HG03103 (cell line): ENCODE data around the gene VPS37C.
"Not testable (repeated sequence)": the region's sequence is repeated elsewhere in the genome, so short reads cannot be mapped to it uniquely, and the experiment has no call there.

ENCODE experiments used
- ATAC-seq: cut with Tn5 transposase; IDR thresholded peaks from one replicate; pipeline ENCODE4 v1.9.1; 2021; ENCODE audit warnings: low read depth; ENCODE audit not compliant: unreplicated experiment

VPS37C gene

DNA sequence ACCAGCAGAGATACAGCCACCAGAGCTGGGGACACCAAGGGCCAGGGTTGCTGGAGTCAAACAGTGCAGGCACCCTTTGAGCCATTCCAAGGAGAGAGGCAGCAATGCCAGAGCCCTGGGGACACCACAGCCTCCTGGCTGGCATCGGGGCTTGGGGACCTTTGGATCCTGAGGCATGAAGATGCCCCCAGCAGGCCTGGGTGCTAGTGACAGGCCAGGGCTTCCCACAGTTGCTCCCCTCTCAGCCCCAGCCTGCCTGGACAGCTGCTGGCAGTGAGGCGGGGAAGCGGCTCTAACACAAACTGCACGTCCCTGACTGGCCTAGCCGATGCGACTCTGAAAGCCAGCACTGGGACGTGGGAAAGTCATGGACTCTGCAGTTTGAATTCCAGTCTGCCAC is 56.3 kb downstream of the VPS37C start:
- ATAC-seq, result no peak

DNA sequence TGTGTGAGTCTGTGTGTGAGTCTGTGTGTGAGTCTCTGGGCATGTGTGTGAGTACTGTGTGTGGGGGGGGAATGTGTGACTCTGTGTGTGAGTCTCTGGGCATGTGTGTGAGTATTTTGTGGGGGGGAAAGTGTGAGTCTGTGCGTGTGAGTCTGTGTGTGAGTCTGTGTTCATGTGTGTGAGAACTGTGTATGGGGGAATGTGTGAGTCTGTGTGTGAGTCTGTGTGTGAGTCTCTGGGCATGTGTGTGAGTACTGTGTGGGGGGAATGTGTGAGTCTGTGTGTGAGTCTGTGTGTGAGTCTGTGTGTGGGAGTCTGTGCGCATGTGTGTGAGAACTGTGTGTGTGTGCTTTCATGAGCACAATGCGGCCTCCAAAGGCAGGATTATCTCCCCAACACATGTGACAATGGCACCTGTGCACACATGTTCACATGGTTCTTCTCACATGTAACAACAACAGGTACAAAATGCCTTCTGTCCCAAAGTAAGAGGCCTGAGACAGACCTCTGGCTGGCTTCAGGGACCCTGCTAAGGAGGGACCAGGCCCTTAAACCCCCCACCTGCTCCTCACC is 57.3 kb downstream of the VPS37C start:
- no peak for ATAC-seq

DNA sequence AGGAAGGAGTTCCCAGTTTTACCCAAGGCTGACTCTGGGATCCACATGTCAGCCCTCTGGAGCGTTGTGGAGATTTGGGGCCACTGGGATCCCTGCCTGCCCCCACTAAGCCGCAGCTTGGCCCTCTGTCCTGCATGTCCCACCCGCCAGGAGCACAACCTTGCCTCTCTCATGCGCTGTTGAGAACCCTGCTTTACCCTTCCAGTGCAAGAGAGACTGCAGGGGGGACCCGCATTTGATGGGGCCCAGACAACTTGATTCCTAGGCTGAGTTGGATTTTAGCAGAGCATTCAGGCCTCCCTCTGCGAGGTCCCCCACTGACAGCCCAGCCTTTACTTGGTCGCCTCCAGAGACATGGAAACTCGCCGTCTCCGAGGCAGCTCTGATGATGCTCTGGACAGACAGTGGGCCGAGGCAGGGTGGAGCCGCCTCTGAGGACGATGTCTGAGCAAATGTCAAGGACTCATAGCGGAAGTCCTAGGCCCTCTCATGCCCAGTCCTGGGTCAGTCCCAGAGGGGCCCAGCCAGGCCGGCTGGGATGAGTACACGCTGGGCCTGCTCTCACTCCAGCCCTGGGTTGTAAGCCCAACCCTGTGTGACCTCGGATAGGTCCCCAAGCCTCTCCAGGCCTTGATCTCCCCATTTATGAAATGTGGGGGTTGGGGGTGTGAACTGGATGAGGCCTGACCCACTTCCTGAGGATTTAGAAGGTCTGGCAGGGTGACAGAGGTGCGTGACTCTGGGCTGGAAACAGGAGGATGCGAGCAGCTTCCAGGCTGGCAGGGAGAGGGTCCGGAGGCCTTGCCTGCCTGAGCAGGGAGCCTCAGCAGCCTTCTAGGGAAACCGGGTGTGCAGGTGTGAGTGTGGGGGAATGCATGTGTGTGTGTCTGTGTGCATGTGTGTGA is 58.3 kb downstream of the VPS37C start:
- no peak for ATAC-seq

DNA sequence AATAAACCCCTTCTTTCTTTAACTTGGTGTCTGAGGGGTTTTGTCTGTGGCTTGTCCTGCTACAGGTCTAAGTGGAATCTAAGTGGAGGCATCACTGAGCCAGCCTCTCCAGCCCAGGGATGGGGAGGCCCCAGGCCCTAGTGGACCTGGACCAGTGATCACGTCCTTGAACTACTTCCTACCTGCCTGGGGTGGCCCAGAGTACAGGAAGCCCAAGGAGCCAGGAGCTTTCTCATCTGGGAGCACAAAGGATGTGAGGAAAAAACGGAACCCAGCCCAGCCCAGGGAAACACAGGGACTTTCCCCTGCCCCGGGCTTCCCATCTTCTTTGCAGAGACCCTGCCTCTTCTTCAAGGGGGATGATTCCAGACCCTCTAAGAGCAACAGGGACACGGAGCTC is 62.4 kb downstream of the VPS37C start:
- no peak for ATAC-seq

DNA sequence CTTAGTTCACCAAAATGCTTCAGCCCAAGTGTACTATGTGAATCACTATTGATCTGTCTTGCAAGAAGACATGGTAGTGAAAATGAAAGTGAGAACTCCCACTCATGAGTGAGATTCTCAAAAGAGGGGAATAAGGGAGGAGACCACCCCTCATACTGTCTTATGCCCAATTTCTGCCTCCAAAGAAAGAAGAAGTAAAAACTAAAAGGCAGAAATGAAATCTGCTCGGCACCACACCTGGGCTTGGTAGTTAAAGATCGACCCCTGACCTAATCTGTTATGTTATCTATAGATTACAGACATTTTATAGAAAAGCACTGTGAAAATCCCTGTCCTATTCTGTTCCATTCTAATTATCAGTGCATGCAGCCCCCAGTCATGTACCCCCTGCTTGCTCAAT is 63.0 kb downstream of the VPS37C start:
- not testable (repeated sequence) for ATAC-seq

DNA sequence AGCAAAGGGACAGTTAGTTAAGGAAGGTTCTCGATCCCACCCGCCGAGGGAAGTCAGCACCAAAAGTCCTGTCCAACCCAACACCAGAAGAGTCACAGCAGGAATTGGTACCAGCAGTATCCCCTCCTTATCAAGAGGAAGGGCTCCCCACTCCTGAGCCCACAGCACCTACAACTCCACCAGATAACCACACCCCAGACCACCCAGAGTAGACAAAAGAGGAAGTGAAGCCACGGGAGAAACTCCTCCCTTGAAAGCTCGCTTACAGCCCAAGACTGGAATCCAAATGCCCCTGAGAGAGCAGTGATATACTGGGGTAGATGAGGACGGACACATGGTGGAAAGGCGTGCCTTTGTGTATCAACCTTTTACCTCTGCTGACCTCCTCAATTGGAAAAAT is 66.2 kb downstream of the VPS37C start:
- no peak for ATAC-seq

DNA sequence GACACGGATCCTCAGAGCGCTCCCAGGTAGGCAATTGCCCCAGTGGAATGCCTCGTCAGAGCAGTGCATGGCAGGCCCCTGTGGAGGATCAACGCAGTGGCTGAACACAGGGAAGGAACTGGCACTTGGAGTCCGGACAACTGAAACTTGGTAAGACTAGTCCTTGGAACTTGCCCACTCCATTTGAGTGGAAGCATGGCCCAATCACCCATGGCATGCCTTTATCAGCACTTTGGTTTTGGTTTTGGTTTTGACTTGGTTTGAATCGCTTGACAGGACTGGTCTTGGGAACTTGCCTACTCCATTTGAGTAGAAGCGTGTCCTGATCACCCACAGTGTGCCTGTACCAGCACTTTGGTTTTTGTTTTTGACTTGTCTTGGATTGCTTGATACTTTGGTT is 67.1 kb downstream of the VPS37C start:
- ATAC-seq, result not testable (repeated sequence)

DNA sequence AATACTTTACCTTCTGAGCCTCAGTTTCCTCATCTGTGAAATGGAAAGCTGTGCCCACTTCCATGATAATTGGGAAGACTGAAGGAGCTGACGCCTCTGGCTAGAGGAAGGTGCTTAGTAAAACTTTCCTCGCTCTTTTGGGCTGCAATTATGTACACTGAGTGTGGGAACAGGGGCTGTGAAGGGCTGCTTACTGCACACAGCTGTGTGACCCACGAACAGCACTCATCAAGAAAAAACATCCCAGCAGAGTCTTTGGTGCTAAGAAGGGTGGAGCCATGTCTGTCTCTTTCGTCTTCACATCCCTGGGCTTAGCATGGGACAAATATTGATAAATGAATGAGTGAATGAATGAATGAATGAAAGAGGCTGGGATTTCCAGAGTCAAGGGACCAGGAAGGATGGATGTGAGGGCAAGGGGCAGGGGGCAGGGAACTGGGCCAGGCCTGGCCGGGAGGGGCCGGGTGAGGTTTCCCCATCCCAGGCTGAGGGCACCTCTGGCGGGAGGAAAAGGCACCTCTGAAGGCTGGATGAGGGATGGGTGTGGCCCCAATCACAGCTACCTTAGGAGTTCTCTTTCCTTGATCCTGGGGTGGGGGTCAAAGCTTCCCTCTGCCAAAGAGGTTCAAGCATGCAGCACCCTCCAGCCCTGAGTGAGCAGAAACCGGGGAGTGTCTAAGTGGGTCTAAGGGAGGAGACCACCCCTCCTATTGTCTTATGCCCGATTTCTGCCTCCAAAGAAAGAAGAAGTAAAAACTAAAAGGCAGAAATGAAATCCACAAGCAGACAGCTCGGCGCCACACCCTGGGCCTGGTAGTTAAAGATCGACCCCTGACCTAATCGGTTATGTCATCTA is 68.1 kb downstream of the VPS37C start:
- no peak for ATAC-seq

DNA sequence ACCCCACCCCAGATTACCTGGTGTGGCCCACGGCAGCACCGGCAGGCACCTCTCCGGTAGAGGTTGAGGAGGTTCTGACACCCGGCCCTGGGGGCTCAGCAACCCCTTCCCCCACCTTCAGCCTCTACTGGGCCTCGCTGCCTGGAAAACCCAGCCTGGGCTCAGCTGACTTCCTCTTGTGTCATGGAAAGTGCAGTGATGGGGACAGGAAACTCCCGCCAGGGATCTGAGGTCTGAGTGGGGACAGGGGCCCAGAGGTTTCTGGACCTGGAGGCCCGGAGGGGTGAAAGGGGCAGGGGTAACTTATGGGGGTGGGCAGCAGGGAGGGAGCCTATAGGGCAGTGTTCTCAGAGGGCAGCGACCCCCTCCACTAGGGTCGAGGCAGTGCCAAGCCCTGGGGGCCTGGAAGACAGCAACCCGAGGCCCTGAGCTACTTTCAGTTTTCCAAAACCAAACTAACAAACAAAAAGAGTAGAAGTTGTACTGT is 68.9 kb downstream of the VPS37C start:
- ATAC-seq, result no peak

DNA sequence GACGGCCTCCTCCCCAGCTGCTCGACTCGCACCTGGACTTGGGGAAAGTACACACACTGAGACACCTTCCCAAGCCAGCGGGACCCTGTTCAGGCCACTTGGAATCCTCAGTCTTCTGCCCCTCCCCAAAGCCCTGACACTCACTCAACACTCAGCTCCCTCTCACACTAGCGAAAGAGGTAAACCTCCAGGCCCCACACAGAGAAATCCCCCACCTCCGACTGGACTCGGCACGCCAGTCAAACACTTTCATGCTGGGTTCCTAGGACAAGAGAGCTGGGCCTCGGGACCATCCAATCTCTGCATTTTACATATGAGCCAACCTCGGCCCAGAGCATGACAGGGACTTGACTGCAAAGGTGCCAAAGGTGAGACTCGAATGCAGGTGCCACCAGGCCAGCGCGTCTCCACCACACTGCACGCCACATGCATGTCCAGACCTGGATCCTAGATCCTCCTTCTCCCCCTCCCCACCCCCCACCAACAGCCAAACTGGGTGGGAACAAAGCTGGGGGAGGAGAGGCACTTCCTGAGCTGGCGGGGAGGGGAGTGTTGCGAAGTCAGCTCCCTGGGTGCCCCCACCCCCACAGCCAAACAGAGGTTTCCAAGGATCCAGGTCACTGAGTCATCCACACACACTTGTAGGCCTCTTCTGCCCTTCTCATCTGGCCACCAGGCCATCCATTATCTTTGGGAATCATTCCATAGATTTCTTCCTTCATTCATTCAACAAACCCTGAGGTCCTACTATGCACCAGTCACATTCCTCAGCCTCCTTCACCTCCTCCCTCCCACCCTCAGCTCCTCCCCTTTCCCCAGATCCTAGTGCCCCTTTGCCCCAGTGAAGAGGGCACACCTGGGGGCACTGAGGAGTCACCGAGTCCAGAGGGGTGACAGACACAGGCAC is 69.6 kb downstream of the VPS37C start:
- no peak for ATAC-seq

DNA sequence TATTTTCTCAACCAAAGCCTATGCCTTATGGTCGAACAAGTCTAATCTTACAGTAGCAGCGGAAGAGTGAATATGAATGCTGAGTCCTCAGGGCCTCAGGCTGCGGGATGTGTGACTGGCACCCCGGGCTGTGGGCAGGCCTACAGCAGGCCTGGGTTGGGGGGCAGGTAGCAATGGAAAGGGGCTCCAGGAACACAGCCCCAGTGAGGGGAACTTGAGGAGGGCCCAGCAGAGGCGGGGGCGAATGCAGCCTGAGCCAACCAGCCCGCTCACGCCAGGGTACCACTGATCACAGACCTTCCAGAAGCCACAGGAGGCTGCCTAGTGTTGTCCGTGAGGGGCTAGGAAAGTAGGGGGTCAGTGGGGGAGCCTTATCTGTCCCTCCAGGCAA is 70.2 kb downstream of the VPS37C start:
- ATAC-seq, result no peak

DNA sequence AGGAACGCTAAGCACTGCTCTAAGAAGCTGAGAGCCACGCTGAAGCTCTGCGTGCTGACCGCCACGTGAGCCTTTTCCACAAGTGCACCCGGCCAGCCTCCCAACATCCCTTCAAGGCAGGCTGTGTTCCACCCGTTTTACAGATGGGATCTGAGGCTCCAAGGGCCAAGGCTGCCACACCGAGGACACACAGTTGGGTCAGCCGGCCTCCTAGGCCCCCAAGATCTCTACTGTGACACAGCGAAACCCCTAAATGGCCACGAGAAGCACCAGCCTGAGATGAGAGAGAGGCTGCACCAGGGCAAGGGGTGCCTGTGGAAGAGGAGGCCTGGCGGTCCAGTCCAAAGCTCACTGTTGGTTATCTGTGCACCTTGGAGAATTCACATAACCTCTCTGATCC is 70.7 kb downstream of the VPS37C start:
- no peak for ATAC-seq

DNA sequence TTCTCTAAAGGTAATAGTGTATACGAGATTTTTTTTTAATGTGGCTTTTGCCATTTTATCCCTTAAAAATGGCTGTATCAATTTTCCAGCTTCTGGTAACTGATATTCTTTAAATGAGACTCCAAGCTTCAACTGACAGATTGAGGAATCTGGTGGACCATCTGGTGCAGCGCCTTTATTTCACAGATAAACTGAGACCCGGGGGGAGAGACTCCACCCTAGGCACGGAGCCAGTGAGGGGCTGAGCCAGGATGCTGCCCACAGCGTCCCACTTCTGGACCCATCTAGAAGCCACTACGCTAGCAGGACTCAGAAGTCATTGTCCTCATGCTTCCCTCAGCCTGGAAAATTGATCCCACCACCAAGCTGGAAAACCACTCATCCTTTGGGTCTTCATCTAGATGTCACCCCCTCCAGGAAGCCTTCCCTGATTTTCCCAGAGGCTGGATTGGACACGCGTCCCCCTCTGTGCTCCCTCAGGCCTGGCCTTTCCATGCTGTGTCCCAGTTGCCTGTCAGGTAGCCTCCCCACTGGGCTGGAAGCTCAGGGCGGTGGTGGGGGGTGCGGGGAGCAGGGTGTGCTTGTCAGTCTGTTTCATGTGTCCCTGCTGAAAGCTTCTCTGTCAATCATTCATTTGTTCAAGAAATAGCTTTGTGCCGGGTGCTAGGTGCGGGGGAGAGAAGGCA is 71.3 kb downstream of the VPS37C start:
- ATAC-seq, result no peak

DNA sequence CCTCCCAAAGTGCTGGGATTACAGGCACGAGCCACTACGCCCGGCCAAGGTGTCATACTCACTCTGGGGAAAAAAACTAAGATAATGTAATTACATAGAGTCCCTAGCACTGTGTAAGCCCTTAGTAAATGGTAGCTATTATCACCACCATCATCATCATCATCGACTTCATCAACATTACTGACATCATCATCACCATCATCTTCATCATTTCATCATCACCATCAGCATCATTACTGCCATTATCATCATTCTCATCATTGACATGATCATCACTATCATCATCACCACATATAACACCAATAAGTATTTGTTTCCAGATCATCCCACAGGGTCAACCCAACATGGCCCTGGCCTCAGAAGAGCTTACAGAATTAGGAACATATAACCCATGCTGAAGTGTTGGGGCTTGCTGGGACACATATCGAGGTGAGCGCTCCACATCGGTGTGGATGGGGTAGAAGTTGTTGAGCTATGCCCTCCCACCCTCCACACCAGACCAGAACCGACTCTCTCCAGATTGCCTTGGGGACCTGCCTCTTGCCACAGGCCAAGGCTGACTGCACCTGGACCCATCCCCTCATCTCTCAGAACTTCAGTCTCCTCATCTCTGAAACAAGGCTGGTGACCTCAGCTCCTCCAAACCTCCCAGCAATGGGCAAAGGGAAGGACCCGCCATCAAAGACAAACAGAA is 73.7 kb downstream of the VPS37C start:
- no peak for ATAC-seq

DNA sequence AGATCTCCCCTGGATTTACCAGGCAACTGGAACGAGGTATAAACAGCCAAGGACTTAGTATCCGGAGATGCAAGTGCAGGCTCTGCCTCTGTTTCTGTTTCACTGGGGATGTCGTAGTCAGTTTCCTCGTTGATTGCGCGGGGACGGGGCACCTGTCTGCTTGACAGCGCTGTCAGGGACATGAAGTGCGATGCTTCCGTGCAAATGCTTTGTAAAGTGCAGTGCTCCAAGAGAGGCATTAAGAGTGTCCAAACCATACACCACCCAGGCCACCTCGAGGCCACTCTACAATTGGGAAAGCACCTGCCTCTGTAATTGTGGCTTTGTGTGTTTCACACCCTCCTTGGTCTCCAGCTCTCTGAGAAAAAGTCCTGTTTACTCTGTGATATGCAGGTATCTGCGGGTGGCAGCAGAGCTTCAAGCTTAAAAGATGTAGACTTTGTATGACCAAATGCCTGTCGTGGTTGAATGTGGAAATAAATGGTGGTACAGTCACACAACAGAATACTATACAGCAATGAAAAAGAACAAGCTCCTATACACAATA is 77.6 kb downstream of the VPS37C start:
- no peak for ATAC-seq

DNA sequence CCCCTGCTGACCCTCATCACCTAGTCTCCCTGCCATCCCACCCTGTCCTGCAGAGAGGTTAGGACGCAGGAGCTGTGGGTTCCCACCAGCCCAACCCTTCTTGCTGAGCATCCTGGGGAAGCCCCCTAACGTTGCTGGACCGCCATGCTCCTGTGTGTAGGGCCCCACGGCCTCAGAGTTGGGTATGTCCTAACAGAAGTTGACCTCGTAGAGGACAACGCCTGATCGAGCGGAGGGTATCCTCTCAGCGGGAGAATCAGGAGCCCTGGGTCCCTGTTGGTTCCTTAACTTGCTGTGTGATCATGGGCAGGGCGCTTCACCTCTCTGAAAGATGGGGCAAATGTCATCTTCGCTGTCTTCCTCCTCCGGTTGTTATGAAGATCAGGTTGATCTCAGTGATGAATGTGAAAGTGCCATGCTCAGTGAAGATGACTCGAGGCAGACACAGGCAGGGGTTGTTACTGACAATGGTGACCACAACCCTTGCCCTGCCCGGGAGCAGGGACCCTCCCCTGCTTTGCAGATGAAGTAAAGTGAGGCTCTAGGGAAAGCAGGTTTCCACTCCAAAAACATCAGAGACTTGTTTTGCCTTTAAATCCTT is 78.2 kb downstream of the VPS37C start:
- no peak for ATAC-seq

DNA sequence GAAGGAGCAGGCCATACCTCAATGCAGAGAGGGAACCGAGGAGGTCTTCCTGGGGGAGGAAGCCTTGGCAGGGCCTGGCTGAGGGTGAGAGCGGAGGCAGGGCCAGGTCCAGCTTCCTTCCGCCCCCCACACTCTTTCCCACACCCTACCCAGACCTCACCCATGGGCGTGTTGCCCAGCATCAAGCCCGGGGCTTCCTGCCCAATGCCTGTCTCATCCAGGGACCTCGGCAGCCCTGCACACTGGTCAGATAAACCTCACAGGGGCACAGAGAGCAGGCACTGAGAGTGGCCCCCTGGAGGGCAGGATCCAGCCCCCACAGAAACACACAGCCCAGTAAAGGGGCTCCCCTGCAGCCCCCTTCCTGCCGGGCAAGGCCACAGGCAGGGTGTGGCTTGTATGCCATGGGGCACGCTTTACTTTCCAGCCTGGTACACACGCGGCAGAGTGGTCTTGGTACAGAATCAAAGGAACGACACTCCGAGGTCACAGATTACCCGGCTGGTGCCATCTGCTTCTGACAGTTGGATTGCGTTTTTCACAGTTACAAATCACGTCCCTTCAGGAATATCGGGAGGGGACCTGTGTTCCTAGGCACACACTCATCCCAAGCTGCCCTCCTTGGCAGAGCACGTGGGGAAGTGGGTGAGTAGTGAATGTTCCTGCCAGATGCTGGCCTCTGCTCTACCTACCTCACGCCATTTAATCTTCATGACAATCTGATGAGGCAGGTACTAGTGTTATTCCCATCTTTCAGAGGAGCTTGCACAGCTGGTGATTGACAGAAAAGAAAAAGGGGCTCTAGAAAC is 79.0 kb downstream of the VPS37C start:
- ATAC-seq, result no peak
